LNCaP clone FGC (cell line): ENCODE results near the gene PNPLA4.

Experiments used
- DNase-seq: peaks from one replicate; pipeline ENCODE4 v3.0.0-alpha.2; 2011; ENCODE audit warnings: low read depth
- H3K4me3 ChIP-seq: 2 replicates; pipeline ENCODE4 v1.5.1; 2011; ENCODE audit warnings: mild to moderate bottlenecking, low read depth, low read length, control low read depth
- TF ChIP-seq, protein P1 (sequence below): IDR thresholded peaks from 2 replicates; pipeline ENCODE4 v1.5.1; 2012; ENCODE audit warnings: mild to moderate bottlenecking; ENCODE audit not compliant: control insufficient read depth, insufficient read depth; ENCODE audit errors: extremely low read depth

Gene PNPLA4

DNA sequence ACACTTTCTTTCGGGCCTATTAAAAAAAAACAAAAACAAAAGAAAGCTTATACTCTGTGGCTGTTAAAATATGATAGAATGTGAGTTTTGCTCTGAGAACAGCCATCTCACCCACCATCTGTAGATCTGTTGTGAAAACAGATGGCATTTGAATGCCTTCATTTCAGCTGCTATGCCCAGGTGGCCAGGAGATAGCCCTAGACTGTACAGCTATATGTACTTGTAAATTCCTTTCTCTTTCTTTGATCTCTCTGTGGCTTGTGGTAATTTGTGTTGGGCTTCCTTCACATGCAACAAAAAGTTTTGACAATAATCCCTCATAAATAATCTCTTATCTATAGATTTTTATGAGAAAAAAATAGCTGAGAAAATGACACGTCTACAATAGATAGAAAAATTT lies 38.1 kb downstream of the PNPLA4 start:
- TF ChIP-seq, protein P1, sequence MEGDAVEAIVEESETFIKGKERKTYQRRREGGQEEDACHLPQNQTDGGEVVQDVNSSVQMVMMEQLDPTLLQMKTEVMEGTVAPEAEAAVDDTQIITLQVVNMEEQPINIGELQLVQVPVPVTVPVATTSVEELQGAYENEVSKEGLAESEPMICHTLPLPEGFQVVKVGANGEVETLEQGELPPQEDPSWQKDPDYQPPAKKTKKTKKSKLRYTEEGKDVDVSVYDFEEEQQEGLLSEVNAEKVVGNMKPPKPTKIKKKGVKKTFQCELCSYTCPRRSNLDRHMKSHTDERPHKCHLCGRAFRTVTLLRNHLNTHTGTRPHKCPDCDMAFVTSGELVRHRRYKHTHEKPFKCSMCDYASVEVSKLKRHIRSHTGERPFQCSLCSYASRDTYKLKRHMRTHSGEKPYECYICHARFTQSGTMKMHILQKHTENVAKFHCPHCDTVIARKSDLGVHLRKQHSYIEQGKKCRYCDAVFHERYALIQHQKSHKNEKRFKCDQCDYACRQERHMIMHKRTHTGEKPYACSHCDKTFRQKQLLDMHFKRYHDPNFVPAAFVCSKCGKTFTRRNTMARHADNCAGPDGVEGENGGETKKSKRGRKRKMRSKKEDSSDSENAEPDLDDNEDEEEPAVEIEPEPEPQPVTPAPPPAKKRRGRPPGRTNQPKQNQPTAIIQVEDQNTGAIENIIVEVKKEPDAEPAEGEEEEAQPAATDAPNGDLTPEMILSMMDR: no peak
- DNase-seq: no peak

DNA sequence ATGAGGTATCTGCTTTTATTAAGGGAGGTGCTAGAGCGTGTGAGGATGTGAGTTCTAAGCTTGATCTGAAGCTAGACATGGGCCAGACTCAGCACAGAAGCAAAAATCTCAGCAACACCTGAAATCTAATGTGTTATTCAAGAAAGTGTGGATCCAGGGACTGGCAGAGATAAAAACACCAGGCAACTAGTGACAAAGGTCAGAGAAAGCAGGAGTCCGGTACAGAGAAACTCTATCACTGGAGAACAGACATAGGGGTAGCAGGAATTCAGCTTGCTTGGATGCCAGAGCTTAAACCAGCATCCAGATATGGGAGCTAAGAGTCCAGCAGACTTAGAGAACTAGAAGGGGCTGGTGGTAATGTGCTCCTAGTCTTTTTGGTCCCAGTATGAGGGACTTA lies 50.3 kb downstream of the PNPLA4 start:
- no peak overlapping the region for H3K4me3 ChIP-seq
- TF ChIP-seq, protein P1: no peak
- no peak for DNase-seq

More for the DNA sequence above, 38.1 kb downstream of the PNPLA4 start:
- no peak overlapping the region for H3K4me3 ChIP-seq

DNA sequence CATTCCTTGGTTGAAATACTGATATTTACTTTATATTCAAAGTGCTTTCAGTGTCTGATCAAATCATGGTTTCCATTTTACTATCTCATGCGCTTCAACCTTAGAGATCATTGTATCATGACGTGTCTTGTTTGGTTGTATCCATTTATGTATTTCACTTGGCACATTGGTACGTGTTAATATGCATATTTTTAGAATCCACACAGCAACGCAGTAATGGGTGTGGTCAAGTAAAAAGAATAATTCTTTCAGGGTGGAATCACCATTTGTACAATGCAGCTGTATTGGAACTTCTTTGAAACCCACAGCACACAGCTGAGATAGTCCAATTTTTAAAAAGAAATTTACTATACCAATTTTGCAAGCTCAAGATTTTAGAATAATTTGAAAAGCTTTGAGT lies 55.2 kb downstream of the PNPLA4 start:
- TF ChIP-seq, protein P1: no peak
- no peak for DNase-seq
- no peak overlapping the region for H3K4me3 ChIP-seq

DNA sequence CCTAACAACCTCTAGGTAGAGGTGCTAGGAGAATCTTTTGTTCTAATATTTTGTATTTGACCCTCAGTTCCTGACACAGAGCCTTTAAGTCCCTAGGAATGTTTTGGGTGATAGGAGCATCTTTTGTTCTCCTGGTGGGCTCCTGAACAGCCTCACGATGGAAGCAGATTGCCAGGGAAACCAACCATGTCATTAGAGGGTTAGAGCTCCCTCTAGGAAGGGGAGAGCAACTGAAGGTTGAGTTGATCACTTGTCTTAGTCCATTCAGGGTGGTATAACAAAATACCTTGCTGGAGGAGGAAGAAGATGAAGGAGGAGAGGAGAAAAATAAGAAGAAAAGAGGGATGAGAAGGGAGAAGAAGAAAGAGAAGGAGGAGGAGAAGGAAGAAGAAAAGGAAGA lies 75.0 kb downstream of the PNPLA4 start:
- DNase-seq: no peak

More for the DNA sequence above, 75.0 kb downstream of the PNPLA4 start:
- H3K4me3 ChIP-seq: no peak overlapping the region
- TF ChIP-seq, protein P1: no peak
